ENCODE data around the gene ADGRB3. TPM values are rescaled to one million over a fixed set of nuclear protein-coding genes. Genes with fewer than 3 reads are reported as not detected.

The ADGRB3 gene
- total and polyA plus RNA-seq, 10 of the 15 experiments (the other 5 are each of a cell fraction or from before 2014, with no cell fraction given), result 0.03 to 0.06 TPM; not detected in 8

- Histone ChIP-seq H3K79me2 (ENCODE audit: control insufficient read depth, insufficient read depth, low read length) (no peaks in the 10 kb centered on the region), H3K9ac (ENCODE audit: control insufficient read depth, insufficient read depth, low read length) (no peak overlapping the region), H3K9me3 (replicated peaks; ENCODE audit: control insufficient read depth, insufficient read depth, low read length) (no peaks in the 10 kb centered on the region), H3K4me3 (no peak overlapping the region), H3K27me3 (replicated peaks in 1 of 2; ENCODE audit: control insufficient read depth in 2 of 2, insufficient read depth in 2 of 2, low read length in 1 of 2) (no peaks in the 10 kb centered on the region), H3K27ac (ENCODE audit: control insufficient read depth, insufficient read depth) (no peak overlapping the region), H3K36me3 (ENCODE audit: control insufficient read depth in 2 of 2, insufficient read depth in 2 of 2, low read length in 1 of 2) (no peaks in the 10 kb centered on the region), H3K4me1 (ENCODE audit: control insufficient read depth, insufficient read depth, low read length) (no peaks in the 10 kb centered on the region), H4K20me1 (ENCODE audit: control insufficient read depth, insufficient read depth) (no peaks in the 10 kb centered on the region), H3K4me2 (ENCODE audit: control insufficient read depth, insufficient read depth) (no peak overlapping the region), H2AFZ (ENCODE audit: control insufficient read depth, low read depth, low read length) (no peak overlapping the region)
- ChIA-PET SMC1A (ENCODE audit: uncharacterized antibody, unreplicated experiment) (no interaction called here), RAD21 (ENCODE audit: unreplicated experiment) (no interaction called here), CTCF (no interaction called here), POLR2A (no interaction called here)
- TF ChIP-seq NR2F1 (conservative IDR thresholded peaks at IDR 0.05) (no peak), E2F4 (IDR thresholded peaks at IDR 0.05; ENCODE audit: low read depth, low read length) (no peak), MTA2 (IDR thresholded peaks at IDR 0.05; ENCODE audit: low read depth) (no peak), ZNF24 (IDR thresholded peaks at IDR 0.05) (no peak)
- TF ChIP-seq, protein P1, sequence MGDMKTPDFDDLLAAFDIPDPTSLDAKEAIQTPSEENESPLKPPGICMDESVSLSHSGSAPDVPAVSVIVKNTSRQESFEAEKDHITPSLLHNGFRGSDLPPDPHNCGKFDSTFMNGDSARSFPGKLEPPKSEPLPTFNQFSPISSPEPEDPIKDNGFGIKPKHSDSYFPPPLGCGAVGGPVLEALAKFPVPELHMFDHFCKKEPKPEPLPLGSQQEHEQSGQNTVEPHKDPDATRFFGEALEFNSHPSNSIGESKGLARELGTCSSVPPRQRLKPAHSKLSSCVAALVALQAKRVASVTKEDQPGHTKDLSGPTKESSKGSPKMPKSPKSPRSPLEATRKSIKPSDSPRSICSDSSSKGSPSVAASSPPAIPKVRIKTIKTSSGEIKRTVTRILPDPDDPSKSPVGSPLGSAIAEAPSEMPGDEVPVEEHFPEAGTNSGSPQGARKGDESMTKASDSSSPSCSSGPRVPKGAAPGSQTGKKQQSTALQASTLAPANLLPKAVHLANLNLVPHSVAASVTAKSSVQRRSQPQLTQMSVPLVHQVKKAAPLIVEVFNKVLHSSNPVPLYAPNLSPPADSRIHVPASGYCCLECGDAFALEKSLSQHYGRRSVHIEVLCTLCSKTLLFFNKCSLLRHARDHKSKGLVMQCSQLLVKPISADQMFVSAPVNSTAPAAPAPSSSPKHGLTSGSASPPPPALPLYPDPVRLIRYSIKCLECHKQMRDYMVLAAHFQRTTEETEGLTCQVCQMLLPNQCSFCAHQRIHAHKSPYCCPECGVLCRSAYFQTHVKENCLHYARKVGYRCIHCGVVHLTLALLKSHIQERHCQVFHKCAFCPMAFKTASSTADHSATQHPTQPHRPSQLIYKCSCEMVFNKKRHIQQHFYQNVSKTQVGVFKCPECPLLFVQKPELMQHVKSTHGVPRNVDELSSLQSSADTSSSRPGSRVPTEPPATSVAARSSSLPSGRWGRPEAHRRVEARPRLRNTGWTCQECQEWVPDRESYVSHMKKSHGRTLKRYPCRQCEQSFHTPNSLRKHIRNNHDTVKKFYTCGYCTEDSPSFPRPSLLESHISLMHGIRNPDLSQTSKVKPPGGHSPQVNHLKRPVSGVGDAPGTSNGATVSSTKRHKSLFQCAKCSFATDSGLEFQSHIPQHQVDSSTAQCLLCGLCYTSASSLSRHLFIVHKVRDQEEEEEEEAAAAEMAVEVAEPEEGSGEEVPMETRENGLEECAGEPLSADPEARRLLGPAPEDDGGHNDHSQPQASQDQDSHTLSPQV (IDR thresholded peaks at IDR 0.05), result no peak
- no TSS peak for BruUV-seq (replicated peaks)
- FAIRE-seq (no peak), ATAC-seq (no peak), DNase-seq (ENCODE audit: low read depth, low spot score) (no peak)
- intact Hi-C loops (cut with micrococcal nuclease; ENCODE audit: unreplicated experiment) (no loop called here), in situ Hi-C loops (cut with MboI) (no loop called here)
- 20% methylated on average over 7 of the region's 7 CpGs for WGBS (ENCODE audit: insufficient coverage, insufficient replicate concordance, low lambda C conversion rate, missing lambda C conversion rate)
Observed at GRCh38 chr6:69180361-69181067, 545.4 kb downstream of the ADGRB3 start.
